B cell (primary cell): Measurements from ENCODE around the gene IZUMO1. TPM values are rescaled to one million over a fixed set of nuclear protein-coding genes. Genes with fewer than 3 reads are reported as not detected.

Experiments
- ATAC-seq: fragments of 200-7000 bp; cut with Tn5 transposase; one replicate; pipeline ENCODE4 v1.10.0; 2021; ENCODE audit warnings: low read depth, mild to moderate bottlenecking, moderate number of reproducible peaks, moderate library complexity
- CTCF ChIA-PET: fragments of 350-600 bp; sonication (Branson Sonifier 250); formaldehyde crosslinking; loops from one replicate; lab custom pipeline; 2021; ENCODE audit warnings: antibody characterized with exemption, inconsistent platforms; lab: Charles Lee
- POLR2A ChIA-PET: fragments of 350-600 bp; sonication (Branson Sonifier 250); formaldehyde crosslinking; loops from one replicate; lab custom pipeline; 2021; ENCODE audit warnings: antibody characterized with exemption; lab: Charles Lee
- DNase-seq: peaks from one replicate; pipeline ENCODE4 v3.0.0; 2013
- H2AFZ ChIP-seq: 2 replicates; pipeline ENCODE4 v1.6.1; 2012; ENCODE audit warnings: mild to moderate bottlenecking, low read depth, low read length; ENCODE audit not compliant: insufficient read depth, poor library complexity, severe bottlenecking
- H3K27ac ChIP-seq, 2 donors: 1 replicate in 1 of 2; 2 replicates in 1 of 2; pipeline ENCODE4 v1.5.1; 2012 to 2013; ENCODE audit warnings: low read length in 2 of 2, mild to moderate bottlenecking in 2 of 2, moderate library complexity in 1 of 2
- H3K27me3 ChIP-seq, 4 experiments: fragments of 200-600 bp in 1 of 4; sonication (generic) in 1 of 4; replicated peaks in 1 of 4; 1 replicate in 2 of 4; 2 replicates in 2 of 4; pipeline versions ENCODE4 v1.6.1 to v1.7.0; 2013 to 2016; ENCODE audit warnings: low read length in 3 of 4, mild to moderate bottlenecking in 2 of 4, mixed read lengths in 1 of 4, moderate library complexity in 1 of 4; ENCODE audit not compliant: insufficient read depth in 4 of 4, control insufficient read depth in 3 of 4; ENCODE audit errors: control extremely low read depth in 1 of 4
- H3K36me3 ChIP-seq, 2 experiments: replicated peaks in 1 of 2; 1 replicate in 1 of 2; 2 replicates in 1 of 2; pipeline versions ENCODE4 v1.6.1 to v1.7.1; 2013; ENCODE audit warnings: low read length in 1 of 2; ENCODE audit not compliant: insufficient read depth in 2 of 2, control insufficient read depth in 1 of 2; ENCODE audit errors: control extremely low read depth in 1 of 2, extremely low read depth in 1 of 2
- H3K4me1 ChIP-seq, 2 donors: fragments of 200-600 bp in 1 of 2; sonication (generic) in 1 of 2; 1 replicate in 1 of 2; 2 replicates in 1 of 2; pipeline versions ENCODE4 v1.5.1 to v1.6.1; 2013 to 2017; ENCODE audit warnings: low read length in 2 of 2; ENCODE audit not compliant: control insufficient read depth in 2 of 2, insufficient read depth in 2 of 2
- H3K4me2 ChIP-seq: replicated peaks from 2 replicates; pipeline ENCODE3; 2012; ENCODE audit warnings: mild to moderate bottlenecking, low read depth, low read length; ENCODE audit not compliant: poor library complexity, severe bottlenecking
- H3K4me3 ChIP-seq, 5 experiments: fragments of 200-600 bp in 1 of 5; sonication (generic) in 1 of 5; 1 replicate in 3 of 5; 2 replicates in 2 of 5; pipeline versions ENCODE4 v1.5.1 to v1.7.0; 2011 to 2016; ENCODE audit warnings: low read length in 4 of 5, mild to moderate bottlenecking in 4 of 5, low read depth in 2 of 5, control low read depth in 1 of 5, moderate library complexity in 1 of 5; ENCODE audit not compliant: insufficient read depth in 1 of 5; ENCODE audit errors: control extremely low read depth in 1 of 5, extremely low read depth in 1 of 5
- H3K79me2 ChIP-seq: fragments of 200-600 bp; sonication (generic); one replicate; pipeline ENCODE4 v1.6.0; 2016; ENCODE audit warnings: low read length; ENCODE audit not compliant: control insufficient read depth, insufficient read depth
- H3K9ac ChIP-seq: fragments of 200-600 bp; sonication (generic); 2 replicates; pipeline ENCODE4 v1.6.1; 2017; ENCODE audit warnings: mild to moderate bottlenecking, low read length, moderate library complexity
- H3K9me3 ChIP-seq, 3 donors: one replicate each; pipeline versions ENCODE4 v1.6.1 to v1.7.1; 2013; ENCODE audit warnings: low read length in 2 of 3; ENCODE audit not compliant: control insufficient read depth in 2 of 3, insufficient read depth in 1 of 3; ENCODE audit errors: control extremely low read depth in 1 of 3
- H4K20me1 ChIP-seq: 2 replicates; pipeline ENCODE4 v1.6.0; 2012; ENCODE audit warnings: mild to moderate bottlenecking, low read length; ENCODE audit not compliant: insufficient read depth, control insufficient read depth, poor library complexity, severe bottlenecking
- H3K27ac Mint-ChIP-seq: one replicate; pipeline ENCODE4 v1.8.0; 2021; ENCODE audit warnings: mixed read lengths
- H3K27me3 Mint-ChIP-seq: one replicate; pipeline ENCODE4 v1.8.0; 2021; ENCODE audit warnings: mixed read lengths
- H3K4me1 Mint-ChIP-seq: one replicate; pipeline ENCODE4 v1.8.0; 2021; ENCODE audit warnings: mixed read lengths
- H3K4me3 Mint-ChIP-seq: one replicate; pipeline ENCODE4 v1.8.0; 2021; ENCODE audit warnings: mixed read lengths
- H3K9me3 Mint-ChIP-seq: one replicate; pipeline ENCODE4 v1.8.0; 2022; ENCODE audit warnings: mixed read lengths; ENCODE audit not compliant: insufficient read depth
- CTCF ChIP-seq: fragments of 200-600 bp; IDR thresholded peaks from one replicate; pipeline ENCODE4 v1.8.0; 2022; ENCODE audit warnings: antibody characterized with exemption, mild to moderate bottlenecking
- EZH2 ChIP-seq: IDR thresholded peaks from 2 replicates; pipeline ENCODE4 v1.6.1; 2012; ENCODE audit warnings: borderline replicate concordance, low read depth, mild to moderate bottlenecking, moderate library complexity, low read length; ENCODE audit not compliant: insufficient read depth, poor library complexity, severe bottlenecking
- WGBS: methylation state at CpG from one replicate; pipeline ENCODE4 v1.1.5; 2013; ENCODE audit warnings: missing lambda C conversion rate; ENCODE audit not compliant: insufficient coverage; 5-methylcytosine and 5-hydroxymethylcytosine counted together
- intact Hi-C: fragments of 100-400 bp; cut with micrococcal nuclease; formaldehyde crosslinking; loops from one replicate; pipeline ENCODE4 v1.10.0; 2022
- polyA plus RNA-seq: library from polyadenylated mRNA; depleted of rRNA; stranded (reverse); fragments of >200 nt; gene quantifications from 2 replicates; pipeline ENCODE4 v1.2.3, GENCODE V29; 2012
- total RNA-seq, 2 donors: library from RNA; stranded (reverse); fragments of 120-200 nt in 1 of 2; gene quantifications; 1 replicate in 1 of 2; 2 replicates in 1 of 2; pipeline versions ENCODE4 v1.2.3 to v1.2.4, GENCODE V29; 2013 to 2022

The IZUMO1 gene
- total and polyA plus RNA-seq, 2 donors (not counting 1 experiment from before 2014, with no cell fraction given): not detected

GRCh38 chr19:48719263-48720171, 27.2 kb downstream of the IZUMO1 start, which contains the start of gene MAMSTR:
Gene MAMSTR, minus strand, starts transcription at chr19:48719725. Its CDS starts 694 bp downstream, at chr19:48719031.
- peaks cover 0 to 18% (median 0%) of the 10 kb centered on the region in 3 donors for H3K9me3 ChIP-seq
- peaks cover 11 to 23% of the 10 kb centered on the region in 2 donors for H3K4me1 ChIP-seq
- ChIA-PET CTCF (interaction anchor here (0.5 to 2.0 kb wide), 2 partner anchors 20 to 70 kb away, joined by 3 to 6 read pairs; no protein-coding TSS in a partner anchor), POLR2A (interaction anchor here (1.4 kb wide), 1 partner anchor 82 kb away, joined by 3 read pairs; no protein-coding TSS in a partner anchor)
- H3K79me2 ChIP-seq: no peaks in the 10 kb centered on the region
- Mint-ChIP-seq H3K27ac (peak within 1 kb of the TSS; percentile 98), H3K27me3 (no peaks in the 10 kb centered on the region), H3K9me3 (no peaks in the 10 kb centered on the region), H3K4me1 (peaks cover 17% of the 10 kb centered on the region), H3K4me3 (peak within 1 kb of the TSS; percentile 98)
- H3K9ac ChIP-seq: peak within 1 kb of the TSS; percentile 88
- H3K27me3 ChIP-seq: no peaks in the 10 kb centered on the region
- H3K4me2 ChIP-seq: peak within 1 kb of the TSS; percentile 91
- WGBS: 91% methylated on average over 33 of the region's 33 CpGs
- no peak for ATAC-seq
- TF ChIP-seq CTCF: no peak
- no peak for TF ChIP-seq EZH2
- DNase-seq: no peak
- peak within 1 kb of the TSS; percentile 91 for H2AFZ ChIP-seq
- no peaks in the 10 kb centered on the region for H3K36me3 ChIP-seq
- no peaks in the 10 kb centered on the region for H4K20me1 ChIP-seq
- intact Hi-C loops: loop anchor here (1.0 to 10.0 kb wide), 3 partner anchors 153 to 1305 kb away; partner anchors contain the start of genes PPP1R15A, SYNGR4, TMEM143 and VRK3
- H3K27ac ChIP-seq: peak within 1 kb of the TSS; percentile 92 to 93
- H3K4me3 ChIP-seq: peak within 1 kb of the TSS in 4 of 5 experiments; percentile 61 to 91 (median 79)
